Liver (tissue), 9 donors: ENCODE measurements around the gene ATP11A. TPM values are rescaled to one million over a fixed set of nuclear protein-coding genes. Genes with fewer than 3 reads are reported as not detected.

Experiments
- DNase-seq: peaks from one replicate; pipeline ENCODE4 v3.0.0-alpha.2; 2017; ENCODE audit warnings: low spot score
- H3K27ac ChIP-seq, 2 donors: one replicate each; pipeline ENCODE4 v1.7.0; 2013; ENCODE audit warnings: inconsistent platforms in 2 of 2, low read length in 2 of 2, control low read depth in 1 of 2, low read depth in 1 of 2, mild to moderate bottlenecking in 1 of 2
- H3K27me3 ChIP-seq, 4 donors: one replicate each; pipeline versions ENCODE4 v1.6.1 to v1.7.0; 2013; ENCODE audit warnings: low read length in 3 of 4, inconsistent platforms in 1 of 4, mild to moderate bottlenecking in 1 of 4, moderate library complexity in 1 of 4; ENCODE audit not compliant: control insufficient read depth in 4 of 4, insufficient read depth in 4 of 4
- H3K36me3 ChIP-seq, 4 donors: one replicate each; pipeline versions ENCODE4 v1.6.1 to v1.7.0; 2013; ENCODE audit warnings: low read length in 3 of 4, mild to moderate bottlenecking in 3 of 4, low read depth in 1 of 4, moderate library complexity in 1 of 4; ENCODE audit not compliant: control insufficient read depth in 4 of 4, insufficient read depth in 3 of 4
- H3K4me1 ChIP-seq, 4 donors: one replicate each; pipeline versions ENCODE4 v1.6.1 to v1.7.0; 2013; ENCODE audit warnings: low read length in 3 of 4, mild to moderate bottlenecking in 3 of 4, moderate library complexity in 1 of 4; ENCODE audit not compliant: control insufficient read depth in 4 of 4, insufficient read depth in 4 of 4
- H3K4me3 ChIP-seq, 3 donors: one replicate each; pipeline versions ENCODE4 v1.6.1 to v1.7.0; 2013; ENCODE audit warnings: low read length in 3 of 3, control low read depth in 1 of 3, low read depth in 1 of 3, mild to moderate bottlenecking in 1 of 3
- H3K9ac ChIP-seq, 2 donors: one replicate each; pipeline ENCODE4 v1.7.0; 2013; ENCODE audit warnings: low read length in 2 of 2, mild to moderate bottlenecking in 2 of 2, moderate library complexity in 2 of 2, control low read depth in 1 of 2, low read depth in 1 of 2
- H3K9me3 ChIP-seq, 4 donors: one replicate each; pipeline versions ENCODE4 v1.6.1 to v1.7.0; 2013; ENCODE audit warnings: low read length in 3 of 4; ENCODE audit not compliant: control insufficient read depth in 4 of 4
- ATF3 ChIP-seq: IDR thresholded peaks from 2 replicates; pipeline ENCODE4 v1.6.1; 2016; ENCODE audit warnings: antibody characterized with exemption
- CTCF ChIP-seq: fragments of 150-350 bp; IDR thresholded peaks from 2 replicates; pipeline ENCODE4 v1.5.1; 2017; ENCODE audit warnings: improper control_type of control experiment, low read depth, low read length; ENCODE audit not compliant: missing input control
- EGR1 ChIP-seq, 2 donors: IDR thresholded peaks; 2 replicates each; pipeline ENCODE4 v1.6.1; 2016 to 2018; ENCODE audit warnings: antibody characterized with exemption in 2 of 2, low read depth in 2 of 2
- FOXA2 ChIP-seq: IDR thresholded peaks from 2 replicates; pipeline ENCODE4 v1.6.1; 2016; ENCODE audit warnings: antibody characterized with exemption
- GABPA ChIP-seq, 2 donors: IDR thresholded peaks in 1 of 2; conservative IDR thresholded peaks in 1 of 2; 2 replicates each; pipeline ENCODE4 v1.6.1; 2016; ENCODE audit warnings: antibody characterized with exemption in 2 of 2, mild to moderate bottlenecking in 1 of 2, moderate library complexity in 1 of 2
- HNF4A ChIP-seq, 2 donors: conservative IDR thresholded peaks; 2 replicates each; pipeline ENCODE4 v1.6.1; 2016; ENCODE audit warnings: antibody characterized with exemption in 2 of 2, mild to moderate bottlenecking in 2 of 2
- HNF4G ChIP-seq: IDR thresholded peaks from 2 replicates; pipeline ENCODE4 v1.6.1; 2016; ENCODE audit warnings: antibody characterized with exemption
- JUND ChIP-seq, 2 donors: IDR thresholded peaks; 2 replicates each; pipeline ENCODE4 v1.6.1; 2016; ENCODE audit warnings: antibody characterized with exemption in 2 of 2
- MAX ChIP-seq: IDR thresholded peaks from 2 replicates; pipeline ENCODE4 v1.6.1; 2016; ENCODE audit warnings: antibody characterized with exemption
- RAD21 ChIP-seq, 2 donors: IDR thresholded peaks; 2 replicates each; pipeline ENCODE4 v1.6.1; 2016; ENCODE audit warnings: antibody characterized with exemption in 2 of 2, mild to moderate bottlenecking in 2 of 2
- REST ChIP-seq: IDR thresholded peaks from 2 replicates; pipeline ENCODE4 v1.6.1; 2016; ENCODE audit warnings: antibody characterized with exemption, mild to moderate bottlenecking
- TAF1 ChIP-seq: conservative IDR thresholded peaks from 2 replicates; pipeline ENCODE4 v1.6.1; 2016; ENCODE audit warnings: antibody characterized with exemption, mild to moderate bottlenecking
- WGBS: extraction: QIAGEN DNeasy Blood & Tissue Kit; methylation state at CpG from one replicate; pipeline ENCODE4 v1.1.7; 2013; 5-methylcytosine and 5-hydroxymethylcytosine counted together
- polyA plus RNA-seq, 2 donors: library from polyadenylated mRNA; stranded (reverse) in 1 of 2; unstranded in 1 of 2; fragments of 200-250 nt in 1 of 2; fragments of >200 nt in 1 of 2; fragmentation: Nextera tagmentation in 1 of 2; extraction: Ambion mirVana in 1 of 2; gene quantifications; one replicate each; pipeline versions ENCODE4 v1.2.1 to v1.2.3, GENCODE V29; 2013 to 2015
- total RNA-seq, 2 donors: library from RNA; depleted of rRNA; stranded (reverse); fragments of >200 nt; gene quantifications; one replicate each; pipeline ENCODE4 v1.2.3, GENCODE V29; 2014
- donor health status: healthy.
- donor health status: healthy.
- donor health status: healthy.
- donor health status: healthy.
- donor health status: healthy.

The ATP11A gene
- total and polyA plus RNA-seq, 4 donors = 8.7 to 27.9 (median 13.8) TPM

GRCh38 chr13:112795277-112795676, 105.4 kb downstream of the ATP11A start (continued):
- no peak for TF ChIP-seq RAD21 (IDR thresholded peaks at IDR 0.05)
- no peak for TF ChIP-seq HNF4A (conservative IDR thresholded peaks at IDR 0.05)
- no peak for TF ChIP-seq GABPA (IDR thresholded peaks at IDR 0.05 in 1 of 2, conservative IDR thresholded peaks at IDR 0.05 in 1 of 2)

- 97% methylated on average over 9 of the region's 9 CpGs for WGBS
- no peaks in the 10 kb centered on the region for H3K27me3 ChIP-seq
Observed at GRCh38 chr13:112796190-112796915, 106.5 kb downstream of the ATP11A start.

More at GRCh38 chr13:112796190-112796915, 106.5 kb downstream of the ATP11A start:
- Histone ChIP-seq H3K4me1 (peaks cover 0 to 3% (median 1%) of the 10 kb centered on the region in 4 donors), H3K27ac (no peak overlapping the region), H3K4me3 (no peak overlapping the region), H3K9ac (no peak overlapping the region), H3K9me3 (no peaks in the 10 kb centered on the region), H3K36me3 (peaks cover 0 to 2% (median 0%) of the 10 kb centered on the region in 4 donors)
- no peak for DNase-seq
- no peak for TF ChIP-seq FOXA2
- no peak for TF ChIP-seq JUND (IDR thresholded peaks at IDR 0.05)
- TF ChIP-seq MAX = no peak
- no peak for TF ChIP-seq HNF4A (conservative IDR thresholded peaks at IDR 0.05)
- TF ChIP-seq EGR1 (IDR thresholded peaks at IDR 0.05; ENCODE audit: low read depth in 2 of 2) = no peak
- TF ChIP-seq HNF4G = no peak
- TF ChIP-seq TAF1 = no peak
- TF ChIP-seq ATF3 = no peak
- no peak for TF ChIP-seq CTCF
- no peak for TF ChIP-seq REST
